ENCODE measurements around the gene MRC1.

Gene MRC1

DNA sequence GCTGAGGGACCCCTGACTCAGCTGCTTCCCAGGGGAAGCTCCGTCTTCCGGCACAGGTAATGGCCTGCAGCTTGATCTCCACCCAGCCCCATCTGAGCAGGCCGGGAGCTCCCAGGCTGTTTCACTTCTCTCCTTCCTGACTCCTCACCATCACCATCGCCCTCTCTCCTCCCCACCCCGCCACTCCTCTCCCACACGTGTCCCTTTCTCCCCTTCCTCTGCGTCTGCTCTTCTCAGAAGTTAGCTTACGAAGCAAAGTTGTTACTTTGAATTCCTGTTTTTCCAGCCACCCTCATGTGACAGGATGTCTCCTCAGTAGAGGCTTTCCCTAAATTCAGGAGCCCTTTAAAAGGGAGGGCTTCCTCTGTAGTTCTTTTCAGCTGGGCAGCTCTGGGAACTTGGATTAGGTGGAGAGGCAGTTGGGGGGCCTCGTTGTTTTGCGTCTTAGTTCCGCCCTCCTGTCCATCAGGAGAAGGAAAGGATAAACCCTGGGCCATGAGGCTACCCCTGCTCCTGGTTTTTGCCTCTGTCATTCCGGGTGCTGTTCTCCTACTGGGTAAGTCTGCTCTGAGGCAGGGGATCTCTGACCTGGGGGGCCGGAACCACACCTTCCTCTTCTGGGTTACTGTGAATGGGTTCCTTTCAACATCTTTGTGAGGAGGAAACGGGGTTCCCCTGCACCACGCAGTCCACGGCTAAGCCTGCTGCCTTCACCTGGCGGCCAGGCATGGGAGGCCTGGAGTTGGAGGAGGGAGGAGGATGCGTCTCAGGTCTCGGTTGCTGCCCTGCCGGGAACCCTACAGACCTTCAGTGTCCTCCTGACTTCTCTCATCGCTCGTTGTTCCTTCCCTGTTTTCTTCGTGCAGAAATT is at the start of gene MRC1:
TSS of gene MRC1 (plus strand) at position 378 of the 871 bp plus-strand sequence. CDS start at position 496, 118 bp downstream.
- no peak for DNase-seq

GRCh38 chr10:17764142-17764541 is 45.0 kb upstream of the MRC1 start:
- no peak for DNase-seq

DNA sequence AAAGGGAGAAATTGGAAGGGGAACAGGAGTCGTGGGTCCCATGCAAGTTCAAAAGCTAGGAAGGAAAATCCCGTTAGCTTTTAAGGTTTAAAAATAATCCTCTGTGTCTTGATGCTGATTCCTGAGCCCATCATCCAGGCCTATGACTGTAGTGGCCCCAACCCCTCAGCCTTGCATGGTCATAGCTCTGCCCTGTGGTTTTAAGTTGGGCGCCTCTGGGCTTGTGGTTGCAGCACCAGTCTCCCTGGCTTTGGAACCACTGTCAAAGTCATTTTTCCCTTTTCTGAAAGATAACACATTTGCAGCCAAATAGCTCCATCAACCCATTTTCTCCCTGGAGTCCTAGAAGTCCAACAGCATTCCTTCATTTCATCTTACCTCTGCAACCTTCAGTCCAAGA is 43.5 kb upstream of the MRC1 start:
- DNase-seq = no peak

- no peak for DNase-seq
Observed at GRCh38 chr10:17766731-17767130, 42.4 kb upstream of the MRC1 start.

DNA sequence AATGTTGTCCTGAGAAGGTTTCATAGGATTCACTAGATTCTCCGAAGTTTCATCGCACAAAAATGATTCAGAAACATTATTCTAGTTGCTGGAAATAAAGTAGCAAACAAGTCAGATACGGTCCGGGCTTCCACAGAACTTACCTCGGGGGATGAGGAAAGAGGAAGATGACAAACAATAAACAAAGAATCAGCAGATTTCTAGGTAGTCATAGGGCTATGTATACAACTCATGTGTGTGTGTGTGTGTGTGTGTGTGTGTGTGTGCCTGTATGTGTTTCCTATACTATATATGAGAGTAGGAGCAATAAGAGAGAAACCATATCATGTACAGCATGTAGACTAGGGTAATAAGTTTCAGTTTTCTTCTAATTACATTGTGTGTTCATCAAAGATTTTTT is 40.7 kb upstream of the MRC1 start:
- no peak for DNase-seq

GRCh38 chr10:17768957-17769356 is 40.2 kb upstream of the MRC1 start:
- no peak for DNase-seq

DNA sequence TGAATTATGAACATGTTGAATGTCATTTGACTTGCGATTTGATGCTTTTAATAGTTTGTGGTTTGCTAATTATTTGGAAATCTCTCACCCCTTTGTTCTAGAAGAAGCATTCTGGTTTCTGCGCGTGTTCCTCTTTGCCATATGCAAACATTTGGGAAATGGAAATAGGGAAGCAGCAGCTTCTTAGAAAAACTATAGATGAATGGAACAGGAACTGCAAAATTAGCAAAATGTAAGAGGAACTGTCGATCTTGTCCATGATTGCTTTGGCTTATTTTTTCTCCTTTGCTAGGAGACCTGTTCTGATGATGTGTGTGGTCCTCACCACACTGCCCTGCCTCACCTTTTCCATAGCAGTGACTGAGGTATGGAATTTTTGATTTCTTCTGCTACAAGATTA is 38.1 kb upstream of the MRC1 start:
- no peak for DNase-seq

DNA sequence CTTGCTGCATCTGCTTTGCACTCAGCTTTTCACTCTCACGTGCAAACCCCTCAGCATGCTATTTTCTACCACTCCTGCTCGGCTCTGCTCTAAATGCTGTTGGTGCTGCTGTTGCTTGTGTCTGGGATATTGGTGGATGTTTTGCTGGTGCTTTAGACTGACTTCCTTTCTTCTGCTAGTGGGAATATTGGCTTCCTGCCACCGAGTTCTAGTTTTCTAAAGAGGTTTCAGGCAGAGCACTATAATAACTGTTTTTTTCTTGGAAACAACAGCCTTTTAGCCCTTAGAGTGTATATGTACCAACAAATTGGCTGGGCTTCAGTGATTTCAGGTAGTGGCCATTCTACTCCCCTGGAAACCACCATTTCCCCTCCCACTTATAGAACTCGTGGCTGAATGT is 29.4 kb upstream of the MRC1 start:
- peak; percentile 3 for DNase-seq

DNA sequence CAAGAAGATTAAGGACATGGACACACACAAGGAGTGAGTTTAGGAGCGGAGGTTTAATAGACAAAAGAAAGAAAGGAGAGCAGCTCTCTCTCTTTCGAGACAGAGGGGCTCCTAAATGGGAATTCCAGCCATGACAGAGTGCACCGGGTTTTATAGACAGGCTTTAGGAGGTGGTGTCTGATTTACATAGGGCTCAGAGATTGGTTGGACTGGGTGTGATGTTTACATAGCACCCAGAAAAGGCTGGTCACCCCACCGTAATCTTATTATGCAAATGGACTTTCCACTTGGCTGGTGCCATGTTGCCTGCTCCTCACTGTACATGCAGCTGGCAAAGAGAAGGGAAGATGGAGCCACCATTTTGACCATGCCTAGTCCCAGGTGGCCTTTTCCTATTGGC is 28.4 kb upstream of the MRC1 start:
- no peak for DNase-seq

- DNase-seq = no peak
Observed at GRCh38 chr10:17781856-17782255, 27.3 kb upstream of the MRC1 start.

- DNase-seq = no peak
Observed at GRCh38 chr10:17782921-17783665, 26.1 kb upstream of the MRC1 start.

- DNase-seq = no peak
Observed at GRCh38 chr10:17783751-17784150, 25.4 kb upstream of the MRC1 start.

DNA sequence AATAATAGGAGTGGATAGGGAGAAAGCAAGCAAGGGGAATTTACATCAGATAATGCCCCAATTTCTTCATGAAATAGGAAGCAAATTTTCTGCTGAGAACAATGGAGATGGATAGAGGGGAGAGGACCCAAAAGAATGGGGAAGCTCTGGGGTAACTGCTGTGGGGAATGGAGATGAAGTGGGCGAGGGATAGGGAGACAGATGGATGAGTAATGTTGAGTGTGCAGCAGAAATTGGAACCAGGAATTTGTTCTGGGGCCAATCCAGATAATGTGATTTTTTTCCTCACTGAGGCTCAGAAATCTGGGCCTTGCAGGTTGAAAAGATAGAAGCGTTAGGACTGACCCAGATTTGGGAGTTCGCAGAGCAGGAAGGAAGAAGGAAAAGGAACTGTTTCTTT is 24.5 kb upstream of the MRC1 start:
- no peak for DNase-seq

DNA sequence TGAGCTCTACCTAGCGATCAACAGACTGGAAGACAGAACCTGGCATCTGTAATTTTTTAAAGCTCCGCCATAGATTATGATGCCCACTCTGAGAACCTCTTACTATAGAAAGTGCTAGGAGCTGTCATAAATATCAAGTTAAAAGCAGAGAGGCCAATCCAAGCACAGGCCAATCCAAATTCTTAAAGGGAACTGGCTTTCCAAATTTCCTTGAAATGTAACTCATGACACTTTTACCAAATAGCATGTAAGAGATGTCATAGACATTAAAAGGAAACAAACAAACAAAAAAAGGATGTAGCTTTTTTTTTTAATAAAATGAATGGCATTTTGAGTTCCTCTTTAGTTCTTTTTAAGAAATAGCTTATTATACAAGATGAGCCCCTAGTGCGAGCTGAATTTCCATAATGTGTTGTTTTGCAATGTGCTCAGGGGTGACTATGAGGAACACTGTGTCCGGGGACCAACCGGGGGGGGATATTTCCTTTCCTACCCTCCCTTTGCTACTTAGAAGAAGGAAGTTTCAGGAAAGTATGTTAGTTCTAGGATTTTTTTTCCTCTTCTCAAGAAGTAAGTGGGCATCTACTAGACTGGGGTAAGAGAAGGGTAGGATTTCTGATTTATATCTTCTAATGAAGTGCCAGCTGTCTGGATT is 23.7 kb upstream of the MRC1 start:
- DNase-seq = no peak

DNA sequence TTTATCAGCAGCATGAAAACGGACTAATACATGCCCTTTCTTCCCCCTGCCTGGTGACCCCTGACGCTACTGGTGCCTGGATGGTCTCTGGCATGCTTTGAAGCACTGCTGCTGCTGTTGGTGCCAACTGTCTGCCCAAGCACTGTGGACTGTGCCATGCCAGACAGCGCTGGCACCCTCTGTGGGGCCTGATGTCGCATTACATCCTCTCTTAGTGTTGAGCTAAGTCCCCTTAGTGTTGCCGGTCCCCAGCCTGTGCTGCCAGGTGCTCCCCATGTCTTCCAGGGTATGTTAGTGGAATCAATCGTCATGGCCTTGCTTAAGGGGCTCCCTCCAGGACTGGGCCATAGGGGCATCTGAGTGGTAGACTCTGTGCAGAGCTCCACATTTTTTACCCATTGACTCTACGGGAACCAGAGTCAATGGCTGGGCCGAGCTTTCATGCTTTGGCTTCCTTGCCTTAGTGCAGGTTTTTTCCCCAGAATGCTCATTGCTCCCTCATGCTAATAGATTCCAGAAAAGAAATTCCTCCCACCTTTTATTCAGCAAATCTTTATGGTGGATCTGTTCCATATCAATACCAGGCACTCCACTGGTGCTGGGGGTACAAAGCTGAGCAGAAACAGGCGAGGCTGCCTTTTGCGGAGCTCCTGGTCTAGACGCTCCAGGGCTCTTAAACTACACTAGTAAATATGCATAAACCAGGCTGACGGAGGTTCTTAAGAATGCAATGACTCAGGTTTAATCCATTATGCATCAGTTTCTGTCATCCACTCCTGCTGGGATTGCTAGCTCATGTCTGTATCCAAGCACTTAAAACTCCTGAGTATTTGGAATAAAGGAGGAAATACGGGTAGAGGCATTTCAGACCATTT is 21.8 kb upstream of the MRC1 start:
- no peak for DNase-seq

DNA sequence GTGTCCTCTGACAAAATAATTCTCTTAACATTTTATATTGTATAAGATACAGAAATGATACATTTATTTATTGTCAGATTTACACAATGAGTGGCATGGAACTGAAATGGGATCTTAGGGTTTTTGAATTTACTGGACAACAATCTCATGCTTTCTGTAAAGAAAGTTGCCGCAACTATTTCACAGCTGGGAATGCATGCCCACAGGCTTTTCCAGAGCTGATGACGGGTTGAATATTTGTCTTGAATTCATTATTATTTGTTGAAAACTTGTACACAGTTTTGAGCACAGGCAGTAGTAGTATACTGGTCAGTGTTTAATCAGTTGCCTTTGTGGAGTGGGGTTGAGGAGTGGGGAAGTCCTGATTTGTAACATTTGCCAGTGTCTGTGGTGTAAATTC is 20.5 kb upstream of the MRC1 start:
- DNase-seq = no peak

DNA sequence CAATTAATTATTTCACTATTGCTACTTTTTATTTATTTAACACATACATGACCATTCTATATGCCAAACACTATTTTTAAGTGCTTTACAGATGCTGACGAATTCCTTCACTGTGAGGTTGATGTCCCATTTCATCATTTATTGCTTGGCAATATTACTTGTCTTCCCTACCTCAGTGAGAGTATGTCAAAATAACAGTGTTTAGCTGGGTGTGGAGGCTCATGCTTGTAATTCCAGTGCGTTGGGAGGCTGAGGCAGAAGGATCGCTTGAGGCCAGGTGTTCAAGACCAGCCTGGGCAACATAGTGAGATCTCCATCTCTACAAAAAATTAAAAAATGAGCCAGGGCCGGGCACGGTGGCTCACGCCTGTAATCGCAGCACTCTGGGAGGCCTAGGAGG is 19.8 kb upstream of the MRC1 start:
- DNase-seq = no peak

DNA sequence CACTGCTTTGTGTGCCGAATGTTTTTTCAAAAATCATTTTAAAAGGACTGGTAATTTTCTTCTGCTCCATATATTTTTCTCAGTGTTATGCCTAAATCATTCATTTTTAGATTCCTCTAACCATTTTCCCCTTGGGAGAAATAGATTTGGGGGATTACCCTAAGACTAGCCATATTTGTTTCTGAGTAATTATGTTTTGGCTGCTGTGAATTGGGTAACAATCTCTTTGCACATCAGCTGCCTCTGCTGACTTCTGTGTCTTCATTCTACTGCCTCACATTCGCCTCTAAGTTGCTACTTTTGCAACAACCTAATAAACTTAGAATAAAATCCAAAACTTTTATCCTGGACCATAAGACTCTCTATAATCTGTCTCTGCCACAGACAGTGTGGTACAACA is 18.5 kb upstream of the MRC1 start:
- no peak for DNase-seq

DNA sequence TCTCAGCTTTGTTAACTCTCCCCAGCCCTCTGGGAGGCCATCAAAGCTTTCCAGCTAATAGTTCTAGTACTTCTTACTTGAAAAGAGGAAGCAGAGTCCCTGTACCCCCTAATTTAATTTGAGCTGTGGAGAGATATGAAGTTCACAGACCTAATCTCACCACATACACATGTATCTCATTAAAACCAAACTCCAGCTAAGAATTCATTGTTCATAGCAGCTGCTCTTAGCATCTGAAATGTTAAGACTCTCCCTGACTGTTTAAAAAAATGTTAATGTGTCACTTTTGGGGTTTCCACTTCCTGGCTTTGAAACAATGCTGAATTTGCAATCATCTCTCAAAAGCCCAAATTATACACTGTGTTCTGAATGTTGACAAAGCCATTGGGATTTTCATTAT is 16.2 kb upstream of the MRC1 start:
- DNase-seq = no peak

DNA sequence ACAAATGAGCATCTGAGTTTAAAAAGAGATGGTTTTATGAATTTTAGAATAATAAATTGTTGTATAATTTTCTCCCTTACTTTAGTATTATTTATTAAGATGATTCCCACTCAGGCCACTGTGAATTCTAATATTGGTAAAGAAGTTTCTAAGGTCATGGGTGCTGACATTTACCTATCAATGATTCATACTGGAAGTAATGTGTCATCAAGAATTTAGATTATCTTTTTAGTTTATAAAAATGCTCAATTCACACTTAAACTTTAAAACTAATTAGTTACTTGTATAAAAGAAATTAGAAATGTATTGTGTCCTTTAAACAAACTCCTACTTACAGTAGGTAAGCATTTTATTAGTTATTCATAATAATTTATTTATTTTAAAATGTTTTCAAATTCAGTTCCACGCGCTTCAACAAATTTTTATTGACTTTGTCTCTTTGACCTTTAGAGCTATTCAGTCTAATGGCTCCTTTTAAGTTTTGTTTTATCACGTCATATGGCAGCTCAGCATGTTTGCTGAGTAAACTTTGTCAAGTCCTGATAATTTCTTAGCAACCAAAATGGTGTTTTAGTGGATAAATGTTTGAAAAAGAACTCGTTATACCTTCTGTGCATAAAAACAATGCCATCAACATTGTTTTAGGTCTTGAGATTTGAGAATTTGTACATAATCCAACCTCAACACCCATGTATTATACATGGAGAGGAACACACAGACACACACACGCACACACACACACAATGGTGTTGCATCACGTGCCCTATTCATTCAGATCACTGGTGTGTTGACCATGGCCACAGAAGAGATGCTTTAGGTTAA is 15.1 kb upstream of the MRC1 start:
- no peak for DNase-seq

GRCh38 chr10:17795083-17795482 is 14.1 kb upstream of the MRC1 start:
- no peak for DNase-seq

All from NCI-H1105 treated with DMSO at 0.1 percent for 48 hours (cell line).